Psoas muscle (tissue), 8 donors: Measurements from ENCODE around the gene SPECC1. TPM values are rescaled to one million over a fixed set of nuclear protein-coding genes. Genes with fewer than 3 reads are reported as not detected.
"Not testable (repeated sequence)": the region's sequence is repeated elsewhere in the genome, so short reads cannot be mapped to it uniquely, and the experiment has no call there.

Experiments used
- ATAC-seq, 4 donors: fragments of 200-7000 bp; cut with Tn5 transposase; one replicate each; pipeline ENCODE4 v1.9.1; 2020; ENCODE audit warnings: moderate library complexity in 3 of 4, mild to moderate bottlenecking in 2 of 4
- DNase-seq, 2 donors: peaks; one replicate each; pipeline ENCODE4 v3.0.0-alpha.2; 2020
- H3K27ac ChIP-seq: fragments of 200-600 bp; one replicate; pipeline ENCODE4 v1.8.0; 2022
- H3K27me3 ChIP-seq, 3 donors: fragments of 200-600 bp in 1 of 3; one replicate each; pipeline versions ENCODE4 v1.6.1 to v1.8.0; 2013 to 2022; ENCODE audit warnings: low read length in 2 of 3, mild to moderate bottlenecking in 2 of 3, moderate library complexity in 1 of 3; ENCODE audit not compliant: insufficient read depth in 3 of 3
- H3K36me3 ChIP-seq, 2 donors: fragments of 200-600 bp in 1 of 2; one replicate each; pipeline versions ENCODE4 v1.6.1 to v1.8.0; 2013 to 2022; ENCODE audit warnings: low read depth in 1 of 2, mild to moderate bottlenecking in 1 of 2, moderate library complexity in 1 of 2; ENCODE audit not compliant: insufficient read depth in 1 of 2
- H3K4me1 ChIP-seq: fragments of 200-600 bp; one replicate; pipeline ENCODE4 v1.8.0; 2022
- H3K4me3 ChIP-seq: fragments of 200-600 bp; one replicate; pipeline ENCODE4 v1.8.0; 2022; ENCODE audit warnings: mild to moderate bottlenecking
- H3K9me3 ChIP-seq: fragments of 200-600 bp; one replicate; pipeline ENCODE4 v1.8.0; 2022
- WGBS, 3 donors: extraction: QIAGEN DNeasy Blood & Tissue Kit; methylation state at CpG; one replicate each; pipeline versions ENCODE4 v1.1.6 to v1.1.7; 2013; 5-methylcytosine and 5-hydroxymethylcytosine counted together
- intact Hi-C, 2 donors: fragments of 100-400 bp; cut with DNase I; formaldehyde crosslinking; loops; one replicate each; pipeline versions ENCODE4 v1.11.0 to v1.14.2; 2022
- polyA plus RNA-seq, 3 donors: library from polyadenylated mRNA; stranded (reverse); fragments of 200-250 nt; gene quantifications; one replicate each; pipeline ENCODE4 v1.2.3, GENCODE V29; 2013
- total RNA-seq, 4 donors: library from RNA; stranded (reverse); fragmentation: NEBNext Ultra II Directional in 2 of 4; extraction: Animal tissue kit (Norgen Biotek cat#: 25700) in 2 of 4; gene quantifications; one replicate each; pipeline versions ENCODE4 v1.2.1 to v1.2.4, GENCODE V29; 2021 to 2023
- TF ChIP-seq, protein P1 (sequence below): fragments of 200-600 bp; IDR thresholded peaks from one replicate; pipeline ENCODE4 v1.8.0; 2022; ENCODE audit warnings: antibody characterized with exemption
- donor health status: healthy with polysubstance abuse.
- donor health status: DM: no; HTN: no; CAD: no; lungs with moderate emphysema.
- donor health status: Bipolar disorder and iron deficiency.
- donor health status: healthy.
- donor health status: DM: yes; HTN: yes; CAD: no.
- donor health status: DM: no; HTN: no; CAD: no.
- donor health status: DM: no; HTN: no; CAD: no.
- donor health status: DM: yes; HTN: yes; CAD: no.

Gene SPECC1
- total and polyA plus RNA-seq, 7 donors: 2.0 to 11.3 (median 4.7) TPM

- no peaks in the 10 kb centered on the region for H3K4me1 ChIP-seq
- ATAC-seq (no peak), DNase-seq (no peak)
- no peaks in the 10 kb centered on the region for H3K9me3 ChIP-seq
- peaks cover 0 to 7% of the 10 kb centered on the region in 2 donors for H3K36me3 ChIP-seq
- intact Hi-C loops: loop anchor here in 1 of 2 donors (5.0 kb wide), 1 partner anchor 80 kb away; no protein-coding TSS in a partner anchor
- no peak overlapping the region for H3K4me3 ChIP-seq
- no peaks in the 10 kb centered on the region for H3K27me3 ChIP-seq
- TF ChIP-seq, protein P1, sequence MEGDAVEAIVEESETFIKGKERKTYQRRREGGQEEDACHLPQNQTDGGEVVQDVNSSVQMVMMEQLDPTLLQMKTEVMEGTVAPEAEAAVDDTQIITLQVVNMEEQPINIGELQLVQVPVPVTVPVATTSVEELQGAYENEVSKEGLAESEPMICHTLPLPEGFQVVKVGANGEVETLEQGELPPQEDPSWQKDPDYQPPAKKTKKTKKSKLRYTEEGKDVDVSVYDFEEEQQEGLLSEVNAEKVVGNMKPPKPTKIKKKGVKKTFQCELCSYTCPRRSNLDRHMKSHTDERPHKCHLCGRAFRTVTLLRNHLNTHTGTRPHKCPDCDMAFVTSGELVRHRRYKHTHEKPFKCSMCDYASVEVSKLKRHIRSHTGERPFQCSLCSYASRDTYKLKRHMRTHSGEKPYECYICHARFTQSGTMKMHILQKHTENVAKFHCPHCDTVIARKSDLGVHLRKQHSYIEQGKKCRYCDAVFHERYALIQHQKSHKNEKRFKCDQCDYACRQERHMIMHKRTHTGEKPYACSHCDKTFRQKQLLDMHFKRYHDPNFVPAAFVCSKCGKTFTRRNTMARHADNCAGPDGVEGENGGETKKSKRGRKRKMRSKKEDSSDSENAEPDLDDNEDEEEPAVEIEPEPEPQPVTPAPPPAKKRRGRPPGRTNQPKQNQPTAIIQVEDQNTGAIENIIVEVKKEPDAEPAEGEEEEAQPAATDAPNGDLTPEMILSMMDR: no peak
- no peak overlapping the region for H3K27ac ChIP-seq
- WGBS, 3 donors: 81 to 91% (median 86%) methylated on average over 4 of the region's 4 CpGs
Measured at GRCh38 chr17:20232611-20233010, 223.5 kb downstream of the SPECC1 start.

- H3K27ac ChIP-seq: no peak overlapping the region
- no peaks in the 10 kb centered on the region for H3K27me3 ChIP-seq
- no peaks in the 10 kb centered on the region for H3K4me1 ChIP-seq
- ATAC-seq: no peak
- TF ChIP-seq, protein P1: no peak
- 55 to 57% (median 56%) methylated on average over 4 of the region's 4 CpGs for WGBS, 3 donors
- H3K4me3 ChIP-seq: no peak overlapping the region
- H3K9me3 ChIP-seq: no peaks in the 10 kb centered on the region
- no peak for DNase-seq
- intact Hi-C loops: loop anchor here in 1 of 2 donors (5.0 kb wide), 1 partner anchor 78 kb away; no protein-coding TSS in a partner anchor
- peaks cover 0 to 7% of the 10 kb centered on the region in 2 donors for H3K36me3 ChIP-seq
Measured at GRCh38 chr17:20234276-20234675, 225.1 kb downstream of the SPECC1 start.

DNA sequence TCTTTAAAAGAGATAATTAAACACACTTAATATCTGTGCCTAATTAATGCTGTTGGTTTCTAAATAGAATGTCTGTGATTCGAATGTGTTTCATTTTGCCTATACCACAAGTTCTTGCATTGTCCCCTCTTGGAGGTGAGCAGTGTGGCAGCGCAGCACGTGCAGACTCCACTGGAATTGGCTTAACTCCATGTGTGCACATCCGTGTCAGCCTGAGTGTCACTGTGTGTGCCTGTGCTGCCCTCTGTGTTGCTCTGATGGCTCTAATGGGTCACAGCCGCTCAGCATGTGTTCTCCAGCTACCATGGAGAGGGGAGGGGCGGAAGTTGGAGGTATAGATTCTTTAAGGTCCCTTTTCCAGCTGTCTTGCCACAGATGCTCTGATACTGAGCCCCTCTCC lies 226.6 kb downstream of the SPECC1 start:
- intact Hi-C loops: no loop called here

GRCh38 chr17:20236578-20237227 lies 227.5 kb downstream of the SPECC1 start:
- Histone ChIP-seq H3K4me3 (no peak overlapping the region), H3K4me1 (no peaks in the 10 kb centered on the region), H3K9me3 (no peaks in the 10 kb centered on the region), H3K27ac (no peak overlapping the region), H3K36me3 (peaks cover 0 to 7% of the 10 kb centered on the region in 2 donors), H3K27me3 (no peaks in the 10 kb centered on the region)
- ATAC-seq (no peak), DNase-seq (no peak)
- 54 to 57% (median 57%) methylated on average over 5 of the region's 5 CpGs for WGBS, 3 donors
- intact Hi-C loops: no loop called here
- TF ChIP-seq, protein P1: no peak

More for the DNA sequence above, 226.6 kb downstream of the SPECC1 start:
- ATAC-seq (no peak), DNase-seq (no peak)
- TF ChIP-seq, protein P1: no peak
- 54 to 62% (median 60%) methylated on average over 6 of the region's 6 CpGs for WGBS, 3 donors
- H3K9me3 ChIP-seq: no peaks in the 10 kb centered on the region
- no peak overlapping the region for H3K4me3 ChIP-seq
- no peak overlapping the region for H3K27ac ChIP-seq
- H3K4me1 ChIP-seq: no peaks in the 10 kb centered on the region
- peaks cover 0 to 7% of the 10 kb centered on the region in 2 donors for H3K36me3 ChIP-seq
- H3K27me3 ChIP-seq: no peaks in the 10 kb centered on the region

DNA sequence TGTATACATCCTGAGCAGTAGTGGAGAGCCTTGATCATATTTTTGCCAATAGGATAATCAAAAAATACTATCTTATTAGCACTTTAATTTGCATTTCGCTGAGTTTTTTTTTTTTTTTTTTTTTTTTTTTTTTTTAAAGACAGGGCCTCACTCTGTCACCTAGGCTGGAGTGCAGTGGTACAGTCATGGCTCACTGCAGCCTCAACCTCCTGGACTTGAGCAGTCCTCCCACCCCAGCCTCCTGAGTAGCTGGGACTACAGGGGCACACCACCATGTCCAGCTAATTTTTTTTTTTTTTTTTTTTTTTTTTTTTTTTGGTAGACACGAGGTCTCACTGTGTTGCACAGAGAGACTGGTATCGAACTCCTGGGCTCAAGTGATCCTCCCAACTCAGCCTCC lies 230.6 kb downstream of the SPECC1 start:
- intact Hi-C loops, H3K4me1 ChIP-seq, H3K9me3 ChIP-seq, H3K27me3 ChIP-seq, H3K36me3 ChIP-seq, DNase-seq, ATAC-seq, H3K4me3 ChIP-seq, H3K27ac ChIP-seq: not testable (repeated sequence)
- 82 to 92% (median 89%) methylated on average over 3 of the region's 3 CpGs for WGBS, 3 donors
